Effector memory CD4-positive, alpha-beta T cell (primary cell): Measurements from ENCODE around the gene TSSC4.
A peak's percentile ranks its signal among the peaks of the same experiment; 100 is the strongest.

ENCODE experiments used
- DNase-seq, 3 donors: peaks; one replicate each; pipeline ENCODE4 v3.0.0-alpha.2; 2020
- H3K27ac ChIP-seq: 2 replicates; pipeline ENCODE4 v1.7.0; 2013; ENCODE audit warnings: mild to moderate bottlenecking, low read length, moderate library complexity; ENCODE audit not compliant: insufficient read depth, poor library complexity, severe bottlenecking
- H3K27me3 ChIP-seq: replicated peaks from 2 replicates; pipeline ENCODE4 v1.7.0; 2013; ENCODE audit warnings: mild to moderate bottlenecking, low read length; ENCODE audit not compliant: insufficient read depth, control insufficient read depth, poor library complexity, severe bottlenecking
- H3K36me3 ChIP-seq: 2 replicates; pipeline ENCODE4 v1.7.0; 2013; ENCODE audit warnings: mild to moderate bottlenecking, low read length, moderate library complexity; ENCODE audit not compliant: control insufficient read depth, insufficient read depth
- H3K4me1 ChIP-seq: 2 replicates; pipeline ENCODE4 v1.7.0; 2013; ENCODE audit warnings: low read length, mild to moderate bottlenecking; ENCODE audit not compliant: control insufficient read depth, insufficient read depth, poor library complexity, severe bottlenecking
- H3K4me3 ChIP-seq: 2 replicates; pipeline ENCODE4 v1.7.0; 2013; ENCODE audit warnings: low read length, low read depth, mild to moderate bottlenecking; ENCODE audit not compliant: insufficient read depth, poor library complexity, severe bottlenecking
- H3K9me3 ChIP-seq: 2 replicates; pipeline ENCODE4 v1.7.0; 2013; ENCODE audit warnings: mild to moderate bottlenecking, low read length, moderate library complexity; ENCODE audit not compliant: control insufficient read depth

TSSC4 gene

GRCh38 chr11:2393111-2393868 lies 7.3 kb upstream of the TSSC4 start:
- Histone ChIP-seq H3K27me3 (no peaks in the 10 kb centered on the region), H3K4me1 (peaks cover 9% of the 10 kb centered on the region), H3K9me3 (no peaks in the 10 kb centered on the region), H3K27ac (no peak overlapping the region), H3K36me3 (peaks cover 51% of the 10 kb centered on the region), H3K4me3 (no peak overlapping the region)
- DNase-seq: no peak

DNA sequence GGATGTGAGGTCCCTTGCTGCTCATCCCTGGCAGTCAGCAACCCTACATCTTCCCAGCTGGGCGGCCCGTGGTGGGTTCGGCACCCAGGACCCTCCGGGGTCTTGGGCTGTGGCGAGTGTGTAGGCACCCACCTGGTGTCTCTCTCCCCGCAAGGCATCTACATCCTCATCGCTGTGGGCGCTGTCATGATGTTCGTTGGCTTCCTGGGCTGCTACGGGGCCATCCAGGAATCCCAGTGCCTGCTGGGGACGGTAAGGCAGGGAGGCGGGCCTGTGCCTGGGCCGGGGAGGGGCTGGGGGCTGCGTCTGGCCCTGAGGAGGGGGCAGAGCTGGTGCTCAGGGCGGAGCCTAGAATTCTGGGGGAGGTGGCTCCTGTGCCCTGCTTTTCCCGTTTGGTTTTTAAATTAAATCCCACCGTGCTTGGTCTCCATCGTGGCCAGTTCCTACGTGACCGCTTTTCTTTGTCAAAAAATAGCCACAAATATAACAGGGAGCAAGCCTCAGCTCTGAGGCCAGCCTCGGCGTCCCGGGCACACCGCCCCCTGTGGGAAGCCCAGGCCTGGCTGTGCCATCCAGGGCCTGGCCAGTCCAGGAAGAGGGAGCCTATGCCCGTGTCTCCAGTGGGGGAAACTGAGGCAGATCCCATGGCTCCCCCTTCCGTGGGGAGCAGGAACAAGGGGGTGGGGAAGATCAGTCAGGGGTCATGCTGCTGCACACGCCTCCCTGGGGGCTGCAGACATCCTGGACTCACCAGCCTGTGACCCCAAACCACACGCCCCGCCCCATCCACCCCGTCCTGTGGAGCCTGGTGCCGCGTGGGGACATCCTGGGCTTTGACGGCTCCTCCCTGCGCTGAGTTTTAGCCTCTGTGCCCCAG lies 6.4 kb upstream of the TSSC4 start:
- H3K4me3 ChIP-seq: no peak overlapping the region
- H3K27ac ChIP-seq: no peak overlapping the region
- no peak for DNase-seq
- H3K9me3 ChIP-seq: no peaks in the 10 kb centered on the region
- no peaks in the 10 kb centered on the region for H3K4me1 ChIP-seq
- H3K36me3 ChIP-seq: peaks cover 51% of the 10 kb centered on the region
- H3K27me3 ChIP-seq: no peaks in the 10 kb centered on the region

- H3K27me3 ChIP-seq: no peaks in the 10 kb centered on the region
- peaks cover 51% of the 10 kb centered on the region for H3K36me3 ChIP-seq
- H3K9me3 ChIP-seq: no peaks in the 10 kb centered on the region
- H3K4me3 ChIP-seq: no peak overlapping the region
- peaks cover 5% of the 10 kb centered on the region for H3K4me1 ChIP-seq
- DNase-seq: no peak
- no peak overlapping the region for H3K27ac ChIP-seq
These were observed 5.8 kb upstream of the TSSC4 start for GRCh38 chr11:2394818-2395105.

DNA sequence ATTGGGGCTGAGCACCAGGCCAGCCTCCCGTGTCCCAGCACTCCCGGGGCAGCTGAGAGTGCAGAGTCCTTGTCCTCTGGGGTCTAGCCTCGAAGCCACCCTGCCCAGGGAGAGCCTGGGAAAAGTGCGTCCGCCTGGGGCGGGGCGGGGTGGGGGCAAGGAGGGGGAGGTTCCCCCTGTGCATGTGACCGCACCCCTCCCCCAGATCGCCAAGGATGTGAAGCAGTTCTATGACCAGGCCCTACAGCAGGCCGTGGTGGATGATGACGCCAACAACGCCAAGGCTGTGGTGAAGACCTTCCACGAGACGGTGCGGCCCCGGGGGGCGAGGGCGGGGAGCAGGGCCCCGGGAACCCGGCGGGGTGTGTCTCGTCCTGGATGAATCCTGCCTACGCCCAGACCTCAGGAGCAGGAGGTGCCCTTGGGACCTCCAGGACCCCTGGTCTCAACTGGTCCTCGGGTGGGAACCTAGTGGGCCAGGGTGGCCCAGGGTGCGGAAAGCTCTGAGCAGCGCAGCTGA lies 5.3 kb upstream of the TSSC4 start:
- DNase-seq: no peak
- H3K27me3 ChIP-seq: no peaks in the 10 kb centered on the region
- peaks cover 8% of the 10 kb centered on the region for H3K4me1 ChIP-seq
- H3K27ac ChIP-seq: no peak overlapping the region
- peaks cover 49% of the 10 kb centered on the region for H3K36me3 ChIP-seq
- no peak overlapping the region for H3K4me3 ChIP-seq
- H3K9me3 ChIP-seq: no peaks in the 10 kb centered on the region

- Histone ChIP-seq H3K4me1 (peaks cover 8% of the 10 kb centered on the region), H3K27ac (no peak overlapping the region), H3K27me3 (no peaks in the 10 kb centered on the region), H3K36me3 (peaks cover 47% of the 10 kb centered on the region), H3K9me3 (no peaks in the 10 kb centered on the region), H3K4me3 (no peak overlapping the region)
- no peak for DNase-seq
These were observed 4.7 kb upstream of the TSSC4 start for GRCh38 chr11:2395856-2396255.

- Histone ChIP-seq H3K4me3 (no peak overlapping the region), H3K36me3 (peaks cover 41% of the 10 kb centered on the region), H3K27ac (no peak overlapping the region), H3K9me3 (no peaks in the 10 kb centered on the region), H3K27me3 (no peaks in the 10 kb centered on the region), H3K4me1 (peaks cover 13% of the 10 kb centered on the region)
- DNase-seq: no peak
These were observed 4.1 kb upstream of the TSSC4 start for GRCh38 chr11:2396471-2396870.

DNA sequence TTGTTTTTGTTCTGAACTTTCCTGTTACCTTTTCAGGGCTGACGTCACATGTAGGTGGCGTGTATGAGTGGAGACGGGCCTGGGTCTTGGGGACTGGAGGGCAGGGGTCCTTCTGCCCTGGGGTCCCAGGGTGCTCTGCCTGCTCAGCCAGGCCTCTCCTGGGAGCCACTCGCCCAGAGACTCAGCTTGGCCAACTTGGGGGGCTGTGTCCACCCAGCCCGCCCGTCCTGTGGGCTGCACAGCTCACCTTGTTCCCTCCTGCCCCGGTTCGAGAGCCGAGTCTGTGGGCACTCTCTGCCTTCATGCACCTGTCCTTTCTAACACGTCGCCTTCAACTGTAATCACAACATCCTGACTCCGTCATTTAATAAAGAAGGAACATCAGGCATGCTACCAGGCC lies 3.5 kb upstream of the TSSC4 start:
- no peak overlapping the region for H3K27ac ChIP-seq
- H3K36me3 ChIP-seq: peaks cover 36% of the 10 kb centered on the region
- H3K27me3 ChIP-seq: no peaks in the 10 kb centered on the region
- H3K9me3 ChIP-seq: no peaks in the 10 kb centered on the region
- H3K4me3 ChIP-seq: no peak overlapping the region
- no peak for DNase-seq
- peaks cover 18% of the 10 kb centered on the region for H3K4me1 ChIP-seq

DNA sequence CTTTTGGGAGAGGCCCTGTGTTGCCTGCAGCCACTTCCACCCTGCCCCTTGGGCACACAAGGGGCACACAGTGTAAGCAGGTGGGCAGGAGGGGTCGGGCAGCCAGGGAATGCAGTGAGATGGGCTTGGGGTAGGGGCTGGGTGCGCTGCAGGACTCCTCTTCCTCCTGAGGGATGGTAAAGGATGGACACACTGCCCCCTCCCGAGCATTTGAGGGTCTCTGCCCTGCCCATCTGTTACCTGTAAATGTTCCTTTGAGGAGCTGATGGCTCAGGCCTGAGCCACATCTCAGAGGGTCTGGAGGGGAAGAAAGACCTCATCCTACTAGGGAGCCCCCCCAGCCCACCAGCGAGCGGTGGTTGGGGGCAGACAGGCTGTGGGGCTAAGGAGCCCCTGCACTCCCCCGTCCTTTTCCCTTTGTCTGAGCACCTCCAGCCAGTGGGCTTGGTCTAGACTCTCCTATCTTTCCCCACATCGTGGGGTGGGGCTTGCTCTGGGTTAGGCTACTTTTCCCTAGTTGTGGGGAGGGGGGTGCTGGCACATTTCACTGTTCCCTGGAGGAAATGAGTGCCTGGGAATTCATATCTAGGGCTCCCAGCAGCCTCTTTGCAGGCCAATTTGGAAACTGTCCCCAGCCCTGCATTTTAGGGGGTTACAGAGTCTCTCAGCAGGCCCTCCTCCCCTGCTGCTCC lies 1.7 kb upstream of the TSSC4 start:
- no peak for DNase-seq

GRCh38 chr11:2399488-2400068 lies 972 bp upstream of the TSSC4 start:
- no peaks in the 10 kb centered on the region for H3K9me3 ChIP-seq
- peaks cover 22% of the 10 kb centered on the region for H3K4me1 ChIP-seq
- H3K36me3 ChIP-seq: peaks cover 40% of the 10 kb centered on the region
- H3K27ac ChIP-seq: peak overlapping the region; percentile 98
- H3K27me3 ChIP-seq: no peaks in the 10 kb centered on the region
- H3K4me3 ChIP-seq: peak overlapping the region; percentile 82
- no peak for DNase-seq

More for the DNA sequence above, 1.7 kb upstream of the TSSC4 start:
- H3K9me3 ChIP-seq: no peaks in the 10 kb centered on the region
- peaks cover 22% of the 10 kb centered on the region for H3K4me1 ChIP-seq
- H3K36me3 ChIP-seq: peaks cover 38% of the 10 kb centered on the region
- no peaks in the 10 kb centered on the region for H3K27me3 ChIP-seq
- H3K4me3 ChIP-seq: no peak overlapping the region
- H3K27ac ChIP-seq: peak overlapping the region; percentile 98
